ENCODE results near the gene FBP2.

FBP2 gene

GRCh38 chr9:94593459-94594345 is at the start of gene FBP2:
Gene FBP2 (minus strand): TSS chr9:94593824. CDS start chr9:94593726, 98 bp downstream.
- DNase-seq = no peak

- DNase-seq = no peak
Measured at GRCh38 chr9:94643176-94643575, 49.6 kb upstream of the FBP2 start.

DNA sequence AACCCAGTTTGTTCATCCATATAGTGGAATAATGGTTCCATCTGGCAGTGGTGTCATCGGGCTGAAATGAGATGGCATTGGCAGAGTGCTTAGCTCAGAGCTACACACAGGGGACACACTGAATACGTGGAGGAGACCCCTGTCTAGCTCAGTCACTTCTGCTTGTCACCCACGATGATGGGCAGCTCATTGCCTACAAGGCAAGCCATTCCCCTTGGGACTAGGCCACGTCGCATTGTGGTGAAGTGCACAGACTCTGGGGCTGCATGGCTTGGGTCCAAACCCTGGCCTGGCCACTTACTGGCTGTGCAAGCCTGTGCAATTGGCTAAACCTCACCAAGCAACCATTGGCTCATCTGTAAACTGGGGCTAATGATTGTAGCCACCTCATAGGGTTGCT is 48.9 kb upstream of the FBP2 start:
- DNase-seq = no peak

DNA sequence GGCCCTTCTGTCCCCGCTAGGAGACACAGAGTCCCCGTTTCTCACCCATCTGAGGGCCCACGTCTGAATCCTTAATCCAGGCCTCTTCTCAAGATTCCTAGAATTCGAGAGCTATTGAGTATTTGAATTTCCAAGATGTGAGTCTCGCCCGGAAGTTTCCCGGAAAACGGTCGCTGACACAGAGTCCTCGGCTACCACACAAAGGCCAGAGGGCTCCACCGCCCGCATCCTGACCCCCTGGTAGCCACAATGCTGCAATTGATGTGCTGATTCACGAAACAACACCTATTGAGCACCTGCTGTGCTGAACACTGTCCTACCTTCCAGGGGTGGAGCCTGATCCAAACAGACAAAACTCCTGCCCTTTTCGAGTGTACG is 46.4 kb upstream of the FBP2 start:
- DNase-seq = no peak

GRCh38 chr9:94639061-94639998 is 45.7 kb upstream of the FBP2 start, which contains the start of gene FBP1:
Gene FBP1 (minus strand): TSS chr9:94639518. CDS start chr9:94639310, 208 bp downstream.
- no peak for DNase-seq

- DNase-seq = no peak
Measured at GRCh38 chr9:94638335-94639060, 44.9 kb upstream of the FBP2 start.

DNA sequence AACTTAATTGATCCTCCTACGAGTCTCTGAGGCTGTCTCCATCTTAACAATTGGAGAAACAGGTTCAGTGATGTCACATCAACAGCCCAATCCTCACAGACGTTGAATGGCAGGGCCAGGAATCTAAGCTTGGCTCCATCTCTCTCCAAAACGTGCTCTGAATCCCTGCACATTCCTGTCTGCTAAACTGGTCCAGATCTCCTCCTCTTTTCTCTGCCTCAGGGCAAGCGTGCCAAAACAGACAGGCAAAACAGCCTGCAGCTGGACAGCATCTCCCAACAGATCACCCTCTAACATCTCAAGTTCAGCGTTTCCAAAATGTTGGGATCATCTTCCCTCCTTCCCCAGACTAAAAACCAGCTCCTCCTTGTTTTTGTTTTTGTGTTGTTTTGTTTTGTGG is 39.1 kb upstream of the FBP2 start:
- DNase-seq = no peak

DNA sequence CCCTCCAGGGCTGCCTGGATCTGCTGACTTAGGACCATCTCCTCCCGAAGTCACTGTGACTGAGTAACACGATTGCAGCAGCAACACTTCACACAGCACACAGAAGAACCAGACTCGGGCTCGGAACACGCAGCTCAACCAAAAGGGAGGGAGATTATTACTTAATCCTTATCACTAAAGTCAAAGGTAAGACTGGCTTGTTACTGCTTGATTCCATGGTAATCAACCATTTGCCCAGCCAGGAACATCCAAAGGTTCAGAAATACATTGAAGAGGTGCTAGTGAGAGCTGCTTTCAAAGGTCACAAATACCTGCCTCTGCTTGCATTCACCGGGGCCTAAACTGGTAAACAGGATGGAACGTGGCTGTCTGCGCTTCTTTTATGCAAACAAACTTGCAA is 38.0 kb upstream of the FBP2 start:
- DNase-seq = no peak

DNA sequence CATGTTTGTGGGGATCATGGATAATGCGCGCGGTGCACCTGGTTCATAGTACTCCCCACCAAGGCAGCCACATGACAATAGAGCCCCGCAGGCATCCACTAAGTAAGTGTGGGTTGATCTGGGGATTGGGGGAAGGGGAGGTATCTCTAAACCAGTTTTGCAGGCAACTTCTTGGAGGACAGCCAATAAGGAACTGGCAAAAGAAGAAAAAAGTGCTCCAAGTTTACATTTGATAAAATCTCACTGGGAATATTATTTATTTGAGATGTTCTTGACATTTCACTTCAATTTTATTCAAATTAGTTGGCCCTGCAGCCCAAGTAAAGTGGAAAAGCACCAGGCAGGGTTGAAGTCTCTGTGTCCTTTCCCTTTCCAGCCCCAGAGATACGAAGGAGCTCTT is 37.2 kb upstream of the FBP2 start:
- no peak for DNase-seq

- no peak for DNase-seq
Measured at GRCh38 chr9:94630281-94630680, 36.7 kb upstream of the FBP2 start.

DNA sequence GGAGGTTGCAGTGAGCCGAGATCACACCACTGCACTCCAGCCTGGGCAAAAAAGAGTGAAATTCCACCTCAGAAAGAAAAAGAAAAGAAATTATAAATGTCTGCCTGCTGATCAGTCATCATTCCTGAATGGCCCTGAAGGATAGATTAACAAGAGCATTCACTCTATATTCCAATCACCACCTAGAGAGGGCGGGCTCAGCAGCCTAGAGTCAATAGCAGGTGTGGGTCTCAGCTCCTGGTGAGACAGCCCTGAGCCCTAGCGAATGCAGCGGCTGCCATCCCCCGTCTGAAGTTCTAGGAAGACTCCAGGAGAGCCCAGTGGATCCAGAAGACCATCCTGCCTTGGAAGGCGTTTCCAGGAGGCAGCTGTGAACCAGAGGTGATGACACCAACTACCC is 33.7 kb upstream of the FBP2 start:
- DNase-seq = no peak

- DNase-seq = no peak
Measured at GRCh38 chr9:94625835-94626234, 32.2 kb upstream of the FBP2 start.

DNA sequence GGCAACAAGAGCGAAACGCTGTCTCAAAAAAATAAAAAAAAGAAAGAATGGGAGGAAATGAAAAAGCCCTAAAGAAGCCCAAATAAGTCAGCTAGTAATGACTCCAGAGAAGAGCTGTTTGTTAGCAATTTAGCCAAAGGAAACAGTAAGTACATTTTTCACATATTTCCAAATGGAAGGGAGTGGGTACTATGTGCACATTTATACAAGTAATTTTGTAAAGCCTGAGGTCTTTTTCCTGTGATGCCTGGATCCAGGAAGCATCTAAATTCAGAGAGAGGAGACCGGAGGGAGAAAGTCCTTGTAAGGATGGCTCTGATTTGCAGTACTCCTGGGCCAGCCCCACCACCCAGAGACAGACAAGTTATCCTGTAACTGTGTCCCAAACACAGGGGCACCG is 31.0 kb upstream of the FBP2 start:
- DNase-seq = no peak

DNA sequence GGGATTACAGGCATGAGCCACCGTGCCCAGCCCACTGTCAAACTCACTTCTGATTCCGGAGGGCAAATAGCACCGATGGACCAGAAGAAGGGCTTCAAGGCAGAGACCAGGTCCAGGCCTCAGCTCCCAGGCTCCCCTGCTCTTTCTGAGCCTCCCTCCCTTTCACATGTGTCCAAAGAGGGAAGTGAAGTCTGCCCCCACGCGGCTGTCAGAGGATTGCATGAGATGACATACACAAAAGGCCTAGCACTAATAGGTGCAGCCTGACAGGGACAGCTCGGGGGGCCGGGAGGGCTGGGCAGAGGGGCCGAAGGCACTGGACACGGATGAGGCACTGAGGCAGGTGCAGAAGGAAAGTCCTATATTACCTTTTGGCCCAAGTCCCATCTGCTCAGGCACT is 29.6 kb upstream of the FBP2 start:
- no peak for DNase-seq

- DNase-seq = no peak
Measured at GRCh38 chr9:94622087-94622800, 28.6 kb upstream of the FBP2 start.

DNA sequence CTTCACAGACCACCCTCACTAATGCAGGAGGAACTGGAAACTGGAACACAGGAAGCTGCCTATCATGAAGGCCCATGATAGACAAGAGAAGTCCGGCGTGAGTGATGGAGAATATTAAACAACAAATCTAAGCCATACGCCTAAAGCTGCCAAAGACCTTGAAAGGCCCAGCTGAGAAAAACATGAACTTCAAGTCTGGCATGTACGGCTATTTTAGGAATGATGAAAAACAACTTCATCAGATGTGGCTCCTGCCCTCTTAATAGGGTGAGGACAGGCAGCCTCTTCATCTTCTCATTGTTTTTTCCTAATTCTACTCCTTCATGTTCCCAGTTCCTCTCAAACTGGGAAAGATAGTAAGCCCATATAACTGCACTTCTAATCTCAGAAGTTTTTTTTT is 25.4 kb upstream of the FBP2 start:
- no peak for DNase-seq

GRCh38 chr9:94613003-94613402 is 19.4 kb upstream of the FBP2 start:
- DNase-seq = no peak

GRCh38 chr9:94612071-94612470 is 18.4 kb upstream of the FBP2 start:
- DNase-seq = no peak

DNA sequence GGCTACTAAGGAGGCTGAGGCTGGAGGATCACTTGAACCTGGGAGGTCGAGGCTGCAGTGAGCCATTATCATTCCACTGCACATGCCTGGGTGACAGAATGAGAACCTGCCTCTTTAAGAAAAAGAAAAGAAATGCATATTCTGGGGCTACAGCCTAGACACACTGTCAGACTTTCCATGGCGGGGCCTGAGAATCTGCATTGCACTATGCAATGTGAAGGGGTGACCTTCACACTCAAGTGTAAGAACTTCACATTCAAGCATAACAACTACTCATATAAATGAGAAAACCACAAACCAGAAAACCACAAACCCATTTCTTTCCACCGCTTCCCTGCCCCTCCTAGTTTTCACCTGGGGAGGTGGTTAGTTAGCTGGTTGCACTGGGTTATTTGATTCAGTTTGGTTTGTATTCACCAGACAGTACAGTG is 18.0 kb upstream of the FBP2 start:
- no peak for DNase-seq

GRCh38 chr9:94610181-94610606 is 16.6 kb upstream of the FBP2 start:
- DNase-seq = no peak

GRCh38 chr9:94607423-94607691 is 13.7 kb upstream of the FBP2 start:
- no peak for DNase-seq

DNA sequence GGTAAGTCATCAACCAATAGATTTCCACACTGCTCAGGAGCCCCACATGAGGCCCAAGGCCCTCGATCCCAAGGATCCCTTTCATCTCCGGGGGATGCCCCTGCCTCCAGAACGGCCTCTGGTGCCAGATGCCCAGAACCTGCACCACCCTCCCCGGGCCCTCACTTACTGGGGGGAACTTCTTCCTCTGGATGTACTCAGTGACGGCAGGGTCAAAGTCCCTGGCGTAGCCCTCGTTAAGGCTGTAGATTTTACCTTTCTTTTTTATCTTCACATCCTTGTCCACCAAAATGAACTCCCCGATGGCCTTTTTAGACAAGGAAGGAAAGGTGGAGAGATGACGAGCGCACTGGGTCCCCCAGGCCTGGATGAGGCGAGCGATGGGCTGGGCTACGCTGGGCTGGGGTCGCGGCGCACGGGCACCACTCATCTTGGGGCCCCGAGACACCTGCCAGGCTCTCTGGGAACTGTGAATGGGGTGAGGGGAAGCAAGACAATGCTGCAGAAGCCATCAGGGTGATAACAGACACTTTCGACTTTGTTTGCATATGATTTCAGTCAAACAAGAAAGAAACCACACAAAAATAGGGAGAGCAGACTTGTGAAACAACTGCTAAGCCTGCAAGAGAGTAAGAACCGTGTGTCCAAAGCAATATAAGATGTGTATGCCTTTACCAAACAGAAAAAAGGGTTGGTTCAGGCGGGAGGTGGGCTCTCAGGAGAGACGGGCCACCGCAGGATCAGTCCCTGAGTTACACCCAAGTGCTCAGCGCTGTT is 13.2 kb upstream of the FBP2 start:
- no peak for DNase-seq
